Liver (tissue), 3 donors: ENCODE data around the gene OR5L2.

Experiments
- FOXA2 ChIP-seq: IDR thresholded peaks from 2 replicates; pipeline ENCODE4 v1.6.1; 2016; ENCODE audit warnings: antibody characterized with exemption
- JUND ChIP-seq, 2 donors: IDR thresholded peaks; 2 replicates each; pipeline ENCODE4 v1.6.1; 2016; ENCODE audit warnings: antibody characterized with exemption in 2 of 2
- TAF1 ChIP-seq: conservative IDR thresholded peaks from 2 replicates; pipeline ENCODE4 v1.6.1; 2016; ENCODE audit warnings: antibody characterized with exemption, mild to moderate bottlenecking
- TF ChIP-seq, protein P1 (sequence below): IDR thresholded peaks from 2 replicates; pipeline ENCODE4 v1.6.1; 2016; ENCODE audit warnings: antibody characterized with exemption, mild to moderate bottlenecking
- TF ChIP-seq, protein P2 (sequence below): IDR thresholded peaks from 2 replicates; pipeline ENCODE4 v1.6.1; 2016; ENCODE audit warnings: antibody characterized with exemption
- TF ChIP-seq, protein P3 (sequence below): fragments of 150-350 bp; IDR thresholded peaks from 2 replicates; pipeline ENCODE4 v1.5.1; 2017; ENCODE audit warnings: improper control_type of control experiment, low read depth, low read length; ENCODE audit not compliant: missing input control
- donor health status: healthy.
- donor health status: healthy.

DNA sequence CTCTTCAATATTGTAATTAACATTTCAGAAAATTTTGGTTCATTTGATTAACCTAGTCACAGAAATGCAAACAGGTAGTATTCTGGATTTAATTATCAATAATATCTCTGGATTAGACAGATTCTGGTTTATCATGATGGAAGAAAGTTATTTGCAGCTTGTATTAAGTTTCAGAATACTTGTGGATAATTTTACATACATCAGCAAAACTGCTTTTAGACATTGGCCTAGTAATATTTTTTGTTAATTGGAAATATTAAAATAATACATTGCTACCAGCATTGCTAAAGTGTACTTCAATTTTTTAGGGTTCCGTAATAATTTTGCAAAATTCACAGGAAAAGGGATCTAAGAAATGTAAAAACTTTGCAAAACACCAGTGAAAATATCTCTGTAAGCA lies 35.4 kb upstream of the OR5L2 start:
- TF ChIP-seq, protein P1, sequence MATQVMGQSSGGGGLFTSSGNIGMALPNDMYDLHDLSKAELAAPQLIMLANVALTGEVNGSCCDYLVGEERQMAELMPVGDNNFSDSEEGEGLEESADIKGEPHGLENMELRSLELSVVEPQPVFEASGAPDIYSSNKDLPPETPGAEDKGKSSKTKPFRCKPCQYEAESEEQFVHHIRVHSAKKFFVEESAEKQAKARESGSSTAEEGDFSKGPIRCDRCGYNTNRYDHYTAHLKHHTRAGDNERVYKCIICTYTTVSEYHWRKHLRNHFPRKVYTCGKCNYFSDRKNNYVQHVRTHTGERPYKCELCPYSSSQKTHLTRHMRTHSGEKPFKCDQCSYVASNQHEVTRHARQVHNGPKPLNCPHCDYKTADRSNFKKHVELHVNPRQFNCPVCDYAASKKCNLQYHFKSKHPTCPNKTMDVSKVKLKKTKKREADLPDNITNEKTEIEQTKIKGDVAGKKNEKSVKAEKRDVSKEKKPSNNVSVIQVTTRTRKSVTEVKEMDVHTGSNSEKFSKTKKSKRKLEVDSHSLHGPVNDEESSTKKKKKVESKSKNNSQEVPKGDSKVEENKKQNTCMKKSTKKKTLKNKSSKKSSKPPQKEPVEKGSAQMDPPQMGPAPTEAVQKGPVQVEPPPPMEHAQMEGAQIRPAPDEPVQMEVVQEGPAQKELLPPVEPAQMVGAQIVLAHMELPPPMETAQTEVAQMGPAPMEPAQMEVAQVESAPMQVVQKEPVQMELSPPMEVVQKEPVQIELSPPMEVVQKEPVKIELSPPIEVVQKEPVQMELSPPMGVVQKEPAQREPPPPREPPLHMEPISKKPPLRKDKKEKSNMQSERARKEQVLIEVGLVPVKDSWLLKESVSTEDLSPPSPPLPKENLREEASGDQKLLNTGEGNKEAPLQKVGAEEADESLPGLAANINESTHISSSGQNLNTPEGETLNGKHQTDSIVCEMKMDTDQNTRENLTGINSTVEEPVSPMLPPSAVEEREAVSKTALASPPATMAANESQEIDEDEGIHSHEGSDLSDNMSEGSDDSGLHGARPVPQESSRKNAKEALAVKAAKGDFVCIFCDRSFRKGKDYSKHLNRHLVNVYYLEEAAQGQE = no peak
- TF ChIP-seq FOXA2 (no peak), TAF1 (no peak), JUND (IDR thresholded peaks at IDR 0.05) (no peak)
- TF ChIP-seq, protein P2, sequence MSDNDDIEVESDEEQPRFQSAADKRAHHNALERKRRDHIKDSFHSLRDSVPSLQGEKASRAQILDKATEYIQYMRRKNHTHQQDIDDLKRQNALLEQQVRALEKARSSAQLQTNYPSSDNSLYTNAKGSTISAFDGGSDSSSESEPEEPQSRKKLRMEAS = no peak
- TF ChIP-seq, protein P3, sequence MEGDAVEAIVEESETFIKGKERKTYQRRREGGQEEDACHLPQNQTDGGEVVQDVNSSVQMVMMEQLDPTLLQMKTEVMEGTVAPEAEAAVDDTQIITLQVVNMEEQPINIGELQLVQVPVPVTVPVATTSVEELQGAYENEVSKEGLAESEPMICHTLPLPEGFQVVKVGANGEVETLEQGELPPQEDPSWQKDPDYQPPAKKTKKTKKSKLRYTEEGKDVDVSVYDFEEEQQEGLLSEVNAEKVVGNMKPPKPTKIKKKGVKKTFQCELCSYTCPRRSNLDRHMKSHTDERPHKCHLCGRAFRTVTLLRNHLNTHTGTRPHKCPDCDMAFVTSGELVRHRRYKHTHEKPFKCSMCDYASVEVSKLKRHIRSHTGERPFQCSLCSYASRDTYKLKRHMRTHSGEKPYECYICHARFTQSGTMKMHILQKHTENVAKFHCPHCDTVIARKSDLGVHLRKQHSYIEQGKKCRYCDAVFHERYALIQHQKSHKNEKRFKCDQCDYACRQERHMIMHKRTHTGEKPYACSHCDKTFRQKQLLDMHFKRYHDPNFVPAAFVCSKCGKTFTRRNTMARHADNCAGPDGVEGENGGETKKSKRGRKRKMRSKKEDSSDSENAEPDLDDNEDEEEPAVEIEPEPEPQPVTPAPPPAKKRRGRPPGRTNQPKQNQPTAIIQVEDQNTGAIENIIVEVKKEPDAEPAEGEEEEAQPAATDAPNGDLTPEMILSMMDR = no peak
